Omental fat pad (tissue), 4 donors: ENCODE data around the gene CPD. TPM values are rescaled to one million over a fixed set of nuclear protein-coding genes. Genes with fewer than 3 reads are reported as not detected.

ENCODE experiments used
- small RNA-seq: library from RNA; depleted of rRNA; stranded (forward); fragments of <200 nt; gene quantifications from one replicate; pipeline ENCODE3, GENCODE V24; 2016
- total RNA-seq, 4 donors: library from RNA; depleted of rRNA; stranded (reverse); fragments of >200 nt; gene quantifications; one replicate each; pipeline ENCODE4 v1.1.0, GENCODE V29; 2016

Gene CPD
- total RNA-seq, 4 donors from 2014 or later, result 57.2 to 101 (median 82.2) TPM

Small RNA genes within 50 kb of the gene (small RNA-seq; reads per million reads assigned to genes)
- not detected for gene RF00019
- not detected for gene RNU6-990P

Other genes starting within 250 kb of the CPD start
- gene SLC6A4, start 143.2 kb upstream of the CPD start, total RNA-seq, result 1 to 10 TPM; 1.1 to 2.3 (median 1.2) TPM
- gene BLMH, start 87.0 kb upstream of the CPD start, total RNA-seq, result 10 to 100 TPM; 19.1 to 33.9 (median 28.3) TPM
- gene TMIGD1, start 44.9 kb upstream of the CPD start, total RNA-seq, result not detected
- gene GOSR1, start 98.5 kb downstream of the CPD start, total RNA-seq, result 10 to 100 TPM; 41.6 to 58.7 (median 48.8) TPM